K562 (cell line): Measurements from ENCODE around the gene LRRC25. TPM values are rescaled to one million over a fixed set of nuclear protein-coding genes. Genes with fewer than 3 reads are reported as not detected.

Experiments
- ATF1 ChIP-seq, 2 experiments: fragments of 450-650 bp in 1 of 2; IDR thresholded peaks; 2 replicates each; pipeline ENCODE4 v1.6.1; 2016; ENCODE audit warnings: missing compliant biosample characterization in 1 of 2, missing genetic modification characterization in 1 of 2
- CBFB ChIP-seq: sonication (generic); formaldehyde crosslinking; IDR thresholded peaks from 2 replicates; pipeline ENCODE4 v1.4.0; 2020; ENCODE audit warnings: mild to moderate bottlenecking, missing genetic modification reagents
- ETV1 ChIP-seq: fragments of 450-650 bp; conservative IDR thresholded peaks from 2 replicates; pipeline ENCODE4 v1.6.1; 2016; ENCODE audit warnings: missing genetic modification characterization, control low read depth, low read depth, missing compliant biosample characterization
- FOXA1 ChIP-seq: fragments of 450-650 bp; IDR thresholded peaks from 2 replicates; pipeline ENCODE4 v1.6.1; 2016; ENCODE audit warnings: mild to moderate bottlenecking, borderline replicate concordance
- NFXL1 ChIP-seq: fragments of 450-650 bp; formaldehyde crosslinking; IDR thresholded peaks from 2 replicates; pipeline ENCODE4 v1.4.0; 2021; ENCODE audit warnings: mild to moderate bottlenecking
- PML ChIP-seq: IDR thresholded peaks from 2 replicates; pipeline ENCODE4 v1.6.1; 2012; ENCODE audit warnings: low read length, inconsistent platforms
- SAFB2 ChIP-seq: fragments of 200-400 bp; formaldehyde crosslinking; IDR thresholded peaks from 2 replicates; pipeline ENCODE4 v1.6.1; 2018; ENCODE audit warnings: borderline replicate concordance, low read length, low read depth, moderate library complexity; ENCODE audit not compliant: severe bottlenecking
- ZNF431 ChIP-seq: sonication (generic); formaldehyde crosslinking; IDR thresholded peaks from 2 replicates; pipeline ENCODE4 v1.8.0; 2022; ENCODE audit warnings: mild to moderate bottlenecking, missing genetic modification reagents
- ZNF584 ChIP-seq: fragments of 200-800 bp; sonication (Bioruptor generic); IDR thresholded peaks from 2 replicates; pipeline ENCODE4 v1.6.1; 2016; ENCODE audit warnings: low read depth, mild to moderate bottlenecking, missing genetic modification characterization, missing compliant biosample characterization
- polyA plus RNA-seq, 8 experiments: library from polyadenylated mRNA; depleted of rRNA in 4 of 8; stranded (reverse) in 5 of 8; unstranded in 3 of 8; fragments of >200 nt; fragmentation: Nextera tagmentation in 2 of 8; fragmentation: Illumina TruSeq in 1 of 8; extraction: Ambion mirVana in 2 of 8; extraction: Trizol in 1 of 8; gene quantifications; 2 replicates each; pipeline versions ENCODE4 v1.2.1 to v1.2.3, GENCODE V29; 2011 to 2014; ENCODE audit warnings: inconsistent platforms in 1 of 8, missing spikeins in 1 of 8
- total RNA-seq, 7 experiments: library from RNA; depleted of rRNA in 6 of 7; stranded (reverse); fragments of >200 nt in 6 of 7; fragmentation: Illumina TruSeq in 2 of 7; extraction: Trizol in 2 of 7; gene quantifications; 2 replicates each; pipeline versions ENCODE4 v1.2.1 to v1.2.3, GENCODE V29; 2011 to 2021; ENCODE audit warnings: low replicate concordance in 1 of 7
- TF ChIP-seq, protein P1 (sequence below): fragments of 450-650 bp; formaldehyde crosslinking; IDR thresholded peaks from 2 replicates; pipeline ENCODE4 v1.4.0; 2020; ENCODE audit warnings: mild to moderate bottlenecking, moderate library complexity
- TF ChIP-seq, protein P2 (sequence below), 2 experiments: fragments of 450-650 bp in 1 of 2; sonication (generic) in 1 of 2; formaldehyde crosslinking; conservative IDR thresholded peaks; 2 replicates each; pipeline versions ENCODE4 v1.4.0 to v1.8.1; 2020 to 2022; ENCODE audit warnings: mild to moderate bottlenecking in 1 of 2, missing genetic modification reagents in 1 of 2
- TF ChIP-seq, protein P3 (sequence below), 2 experiments: IDR thresholded peaks in 1 of 2; conservative IDR thresholded peaks in 1 of 2; 2 replicates each; pipeline ENCODE4 v1.6.1; 2016; ENCODE audit warnings: low read depth in 2 of 2, mild to moderate bottlenecking in 1 of 2, missing compliant biosample characterization in 1 of 2, missing genetic modification characterization in 1 of 2, moderate library complexity in 1 of 2
- TF ChIP-seq, protein P4 (sequence below): sonication (generic); formaldehyde crosslinking; IDR thresholded peaks from 2 replicates; pipeline ENCODE4 v1.8.0; 2022; ENCODE audit warnings: mild to moderate bottlenecking, missing genetic modification reagents
- TF ChIP-seq, protein P5 (sequence below): fragments of 250-450 bp; sonication (Bioruptor Pico); IDR thresholded peaks from 2 replicates; pipeline ENCODE4 v1.5.0; 2021; ENCODE audit warnings: mild to moderate bottlenecking, borderline replicate concordance
- TF ChIP-seq, protein P6 (sequence below): fragments of 200-400 bp; formaldehyde crosslinking; IDR thresholded peaks from 2 replicates; pipeline ENCODE4 v1.6.1; 2017; ENCODE audit warnings: mild to moderate bottlenecking, low read depth, low read length, moderate library complexity

LRRC25 gene
- total and polyA plus RNA-seq, 9 of the 15 experiments (the other 6 are each of a cell fraction or from before 2014, with no cell fraction given), result 0.07 to 0.36 (median 0.10) TPM; not detected in 3

DNA sequence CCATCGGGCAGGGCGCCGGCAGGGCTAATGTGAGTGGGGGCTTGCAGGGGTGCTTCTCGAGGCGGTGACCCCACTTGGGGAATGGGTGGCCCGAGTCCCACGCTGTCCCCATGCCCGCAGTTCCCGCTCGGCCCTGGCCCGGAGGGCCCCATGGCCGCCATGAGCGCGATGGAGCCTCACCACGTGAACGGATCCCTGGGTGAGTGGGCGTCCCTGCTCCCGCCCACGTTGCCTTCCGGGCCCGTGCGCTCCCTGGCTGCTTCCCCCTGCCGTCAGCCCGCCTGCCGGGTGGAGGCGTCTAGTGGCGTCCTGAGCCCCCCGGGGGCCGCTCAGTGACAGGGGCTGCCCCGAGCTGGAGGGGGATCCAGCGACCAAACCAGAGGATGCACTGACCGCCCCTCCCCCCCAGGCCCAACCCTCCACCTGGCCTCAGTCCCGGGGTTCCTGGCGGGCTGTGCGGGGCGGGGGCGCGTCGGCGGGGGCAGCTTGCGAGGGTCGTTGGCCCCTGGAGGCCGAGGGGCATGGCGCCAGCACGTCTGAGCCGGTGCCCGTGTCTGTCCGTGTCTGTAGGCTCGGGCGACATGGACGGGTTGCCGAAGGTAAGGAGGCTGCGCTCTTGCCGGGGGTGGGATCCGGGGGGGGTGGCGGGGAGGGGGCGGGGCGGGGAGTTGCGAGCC is 35.7 kb upstream of the LRRC25 start (continued):
- TF ChIP-seq, protein P1, sequence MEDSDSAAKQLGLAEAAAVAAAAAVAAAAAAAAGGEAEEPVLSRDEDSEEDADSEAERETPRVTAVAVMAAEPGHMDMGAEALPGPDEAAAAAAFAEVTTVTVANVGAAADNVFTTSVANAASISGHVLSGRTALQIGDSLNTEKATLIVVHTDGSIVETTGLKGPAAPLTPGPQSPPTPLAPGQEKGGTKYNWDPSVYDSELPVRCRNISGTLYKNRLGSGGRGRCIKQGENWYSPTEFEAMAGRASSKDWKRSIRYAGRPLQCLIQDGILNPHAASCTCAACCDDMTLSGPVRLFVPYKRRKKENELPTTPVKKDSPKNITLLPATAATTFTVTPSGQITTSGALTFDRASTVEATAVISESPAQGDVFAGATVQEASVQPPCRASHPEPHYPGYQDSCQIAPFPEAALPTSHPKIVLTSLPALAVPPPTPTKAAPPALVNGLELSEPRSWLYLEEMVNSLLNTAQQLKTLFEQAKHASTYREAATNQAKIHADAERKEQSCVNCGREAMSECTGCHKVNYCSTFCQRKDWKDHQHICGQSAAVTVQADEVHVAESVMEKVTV (CRISPR knock-in tag), result no peak
- TF ChIP-seq, protein P2, sequence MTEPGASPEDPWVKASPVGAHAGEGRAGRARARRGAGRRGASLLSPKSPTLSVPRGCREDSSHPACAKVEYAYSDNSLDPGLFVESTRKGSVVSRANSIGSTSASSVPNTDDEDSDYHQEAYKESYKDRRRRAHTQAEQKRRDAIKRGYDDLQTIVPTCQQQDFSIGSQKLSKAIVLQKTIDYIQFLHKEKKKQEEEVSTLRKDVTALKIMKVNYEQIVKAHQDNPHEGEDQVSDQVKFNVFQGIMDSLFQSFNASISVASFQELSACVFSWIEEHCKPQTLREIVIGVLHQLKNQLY (CRISPR knock-in tag; conservative IDR thresholded peaks at IDR 0.05), result no peak
- TF ChIP-seq ZNF431 (CRISPR knock-in tag) (no peak; the same call in 1 of the 2 replicates), ATF1 (CRISPR knock-in tag; IDR thresholded peaks at IDR 0.05) (no peak), ATF1 (tag; IDR thresholded peaks at IDR 0.05) (peak; percentile 39; the same call in 1 of the 2 replicates), SAFB2 (no peak), NFXL1 (CRISPR knock-in tag) (no peak), CBFB (CRISPR knock-in tag) (no peak), ZNF584 (CRISPR knock-in tag) (no peak), PML (peak; percentile 44; the same call in 1 of the 2 replicates), FOXA1 (no peak), ETV1 (tag) (peak; percentile 78)
- TF ChIP-seq, protein P3, sequence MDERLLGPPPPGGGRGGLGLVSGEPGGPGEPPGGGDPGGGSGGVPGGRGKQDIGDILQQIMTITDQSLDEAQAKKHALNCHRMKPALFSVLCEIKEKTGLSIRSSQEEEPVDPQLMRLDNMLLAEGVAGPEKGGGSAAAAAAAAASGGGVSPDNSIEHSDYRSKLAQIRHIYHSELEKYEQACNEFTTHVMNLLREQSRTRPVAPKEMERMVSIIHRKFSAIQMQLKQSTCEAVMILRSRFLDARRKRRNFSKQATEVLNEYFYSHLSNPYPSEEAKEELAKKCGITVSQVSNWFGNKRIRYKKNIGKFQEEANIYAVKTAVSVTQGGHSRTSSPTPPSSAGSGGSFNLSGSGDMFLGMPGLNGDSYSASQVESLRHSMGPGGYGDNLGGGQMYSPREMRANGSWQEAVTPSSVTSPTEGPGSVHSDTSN (CRISPR knock-in tag; IDR thresholded peaks at IDR 0.05; ENCODE audit: low read depth), result no peak
- TF ChIP-seq, protein P3 (tag; conservative IDR thresholded peaks at IDR 0.05; ENCODE audit: low read depth), result no peak
- TF ChIP-seq, protein P4, sequence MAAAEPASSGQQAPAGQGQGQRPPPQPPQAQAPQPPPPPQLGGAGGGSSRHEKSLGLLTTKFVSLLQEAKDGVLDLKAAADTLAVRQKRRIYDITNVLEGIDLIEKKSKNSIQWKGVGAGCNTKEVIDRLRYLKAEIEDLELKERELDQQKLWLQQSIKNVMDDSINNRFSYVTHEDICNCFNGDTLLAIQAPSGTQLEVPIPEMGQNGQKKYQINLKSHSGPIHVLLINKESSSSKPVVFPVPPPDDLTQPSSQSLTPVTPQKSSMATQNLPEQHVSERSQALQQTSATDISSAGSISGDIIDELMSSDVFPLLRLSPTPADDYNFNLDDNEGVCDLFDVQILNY (CRISPR knock-in tag), result no peak
- TF ChIP-seq, protein P5, sequence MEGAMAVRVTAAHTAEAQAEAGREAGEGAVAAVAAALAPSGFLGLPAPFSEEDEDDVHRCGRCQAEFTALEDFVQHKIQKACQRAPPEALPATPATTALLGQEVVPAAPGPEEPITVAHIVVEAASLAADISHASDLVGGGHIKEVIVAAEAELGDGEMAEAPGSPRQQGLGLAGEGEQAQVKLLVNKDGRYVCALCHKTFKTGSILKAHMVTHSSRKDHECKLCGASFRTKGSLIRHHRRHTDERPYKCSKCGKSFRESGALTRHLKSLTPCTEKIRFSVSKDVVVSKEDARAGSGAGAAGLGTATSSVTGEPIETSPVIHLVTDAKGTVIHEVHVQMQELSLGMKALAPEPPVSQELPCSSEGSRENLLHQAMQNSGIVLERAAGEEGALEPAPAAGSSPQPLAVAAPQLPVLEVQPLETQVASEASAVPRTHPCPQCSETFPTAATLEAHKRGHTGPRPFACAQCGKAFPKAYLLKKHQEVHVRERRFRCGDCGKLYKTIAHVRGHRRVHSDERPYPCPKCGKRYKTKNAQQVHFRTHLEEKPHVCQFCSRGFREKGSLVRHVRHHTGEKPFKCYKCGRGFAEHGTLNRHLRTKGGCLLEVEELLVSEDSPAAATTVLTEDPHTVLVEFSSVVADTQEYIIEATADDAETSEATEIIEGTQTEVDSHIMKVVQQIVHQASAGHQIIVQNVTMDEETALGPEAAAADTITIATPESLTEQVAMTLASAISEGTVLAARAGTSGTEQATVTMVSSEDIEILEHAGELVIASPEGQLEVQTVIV (CRISPR knock-in tag), result no peak
- TF ChIP-seq, protein P6, sequence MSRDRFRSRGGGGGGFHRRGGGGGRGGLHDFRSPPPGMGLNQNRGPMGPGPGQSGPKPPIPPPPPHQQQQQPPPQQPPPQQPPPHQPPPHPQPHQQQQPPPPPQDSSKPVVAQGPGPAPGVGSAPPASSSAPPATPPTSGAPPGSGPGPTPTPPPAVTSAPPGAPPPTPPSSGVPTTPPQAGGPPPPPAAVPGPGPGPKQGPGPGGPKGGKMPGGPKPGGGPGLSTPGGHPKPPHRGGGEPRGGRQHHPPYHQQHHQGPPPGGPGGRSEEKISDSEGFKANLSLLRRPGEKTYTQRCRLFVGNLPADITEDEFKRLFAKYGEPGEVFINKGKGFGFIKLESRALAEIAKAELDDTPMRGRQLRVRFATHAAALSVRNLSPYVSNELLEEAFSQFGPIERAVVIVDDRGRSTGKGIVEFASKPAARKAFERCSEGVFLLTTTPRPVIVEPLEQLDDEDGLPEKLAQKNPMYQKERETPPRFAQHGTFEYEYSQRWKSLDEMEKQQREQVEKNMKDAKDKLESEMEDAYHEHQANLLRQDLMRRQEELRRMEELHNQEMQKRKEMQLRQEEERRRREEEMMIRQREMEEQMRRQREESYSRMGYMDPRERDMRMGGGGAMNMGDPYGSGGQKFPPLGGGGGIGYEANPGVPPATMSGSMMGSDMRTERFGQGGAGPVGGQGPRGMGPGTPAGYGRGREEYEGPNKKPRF, result no peak
